IMR-90 (cell line): ENCODE results near the gene PTPN3. TPM values are rescaled to one million over a fixed set of nuclear protein-coding genes. Genes with fewer than 3 reads are reported as not detected.

Experiments used
- ATAC-seq: fragments of 200-7000 bp; cut with Tn5 transposase; 2 replicates; pipeline ENCODE4 v1.9.1; 2020; ENCODE audit warnings: low read depth, mild to moderate bottlenecking, moderate library complexity
- BruUV-seq: library from RNA; stranded (reverse); fragments of 400-500 nt; replicated peaks from 2 replicates; lab custom pipeline; 2021; lab: Mats Ljungman, UMichigan
- CTCF ChIA-PET: fragments of 300-600 bp; formaldehyde crosslinking; extraction: SDS; loops from one replicate; lab custom pipeline; 2021; ENCODE audit warnings: antibody characterized with exemption; lab: Yijun Ruan, JAX
- POLR2A ChIA-PET: fragments of 300-600 bp; sonication (Branson Sonifier 250); formaldehyde crosslinking; loops from one replicate; lab custom pipeline; 2022; ENCODE audit warnings: antibody characterized with exemption; ENCODE audit not compliant: unreplicated experiment; lab: Charles Lee
- DNase-seq: peaks from one replicate; pipeline ENCODE4 v3.0.0; 2013
- H2AFZ ChIP-seq: replicated peaks from 2 replicates; pipeline ENCODE3; 2013; ENCODE audit warnings: low read length, mild to moderate bottlenecking; ENCODE audit not compliant: poor library complexity
- H2AK5ac ChIP-seq: 2 replicates; pipeline ENCODE4 v1.6.1; 2013; ENCODE audit warnings: low read depth, low read length, inconsistent platforms
- H2AK9ac ChIP-seq: replicated peaks from 2 replicates; pipeline ENCODE3; 2013; ENCODE audit warnings: mild to moderate bottlenecking, low read depth, low read length, moderate library complexity; ENCODE audit not compliant: poor library complexity
- H2BK120ac ChIP-seq: 2 replicates; pipeline ENCODE4 v1.6.1; 2013; ENCODE audit warnings: low read depth, low read length, inconsistent platforms
- H2BK15ac ChIP-seq: 3 replicates; pipeline ENCODE4 v1.6.1; 2013; ENCODE audit warnings: low read depth, low read length, inconsistent platforms
- H2BK20ac ChIP-seq: 2 replicates; pipeline ENCODE4 v1.6.1; 2013; ENCODE audit warnings: low read depth, mild to moderate bottlenecking, inconsistent platforms, low read length, moderate library complexity
- H2BK5ac ChIP-seq: 2 replicates; pipeline ENCODE4 v1.6.1; 2013; ENCODE audit warnings: mild to moderate bottlenecking, low read depth, low read length, inconsistent platforms; ENCODE audit not compliant: poor library complexity, severe bottlenecking
- H3K14ac ChIP-seq: replicated peaks from 2 replicates; pipeline ENCODE4 v1.6.1; 2013; ENCODE audit warnings: low read depth, low read length, inconsistent platforms
- H3K18ac ChIP-seq: 2 replicates; pipeline ENCODE4 v1.6.1; 2013; ENCODE audit warnings: low read depth, low read length, control low read depth
- H3K23ac ChIP-seq: 2 replicates; pipeline ENCODE4 v1.6.1; 2013; ENCODE audit warnings: low read depth, low read length, inconsistent platforms
- H3K27ac ChIP-seq: 2 replicates; pipeline ENCODE4 v1.5.1; 2013; ENCODE audit warnings: mild to moderate bottlenecking, control low read depth, low read length; ENCODE audit not compliant: insufficient read depth
- H3K27me3 ChIP-seq: 2 replicates; pipeline ENCODE4 v1.6.1; 2013; ENCODE audit warnings: low read length; ENCODE audit not compliant: control insufficient read depth, insufficient read depth
- H3K36me3 ChIP-seq: 2 replicates; pipeline ENCODE4 v1.6.1; 2013; ENCODE audit warnings: low read length, mixed read lengths; ENCODE audit not compliant: control insufficient read depth, insufficient read depth
- H3K4ac ChIP-seq: 2 replicates; pipeline ENCODE4 v1.6.1; 2013; ENCODE audit warnings: low read depth, low read length, inconsistent platforms
- H3K4me1 ChIP-seq: 2 replicates; pipeline ENCODE4 v1.6.1; 2013; ENCODE audit warnings: low read length, mixed read lengths; ENCODE audit not compliant: control insufficient read depth, insufficient read depth
- H3K4me2 ChIP-seq: 2 replicates; pipeline ENCODE4 v1.6.1; 2013; ENCODE audit warnings: low read depth, mild to moderate bottlenecking, control low read depth, low read length, moderate library complexity
- H3K4me3 ChIP-seq: 2 replicates; pipeline ENCODE4 v1.5.1; 2013; ENCODE audit warnings: low read depth, mild to moderate bottlenecking, control low read depth, low read length, moderate library complexity; ENCODE audit not compliant: insufficient read depth
- H3K56ac ChIP-seq: 2 replicates; pipeline ENCODE4 v1.6.1; 2013; ENCODE audit warnings: low read length, inconsistent platforms; ENCODE audit not compliant: insufficient read depth; ENCODE audit errors: extremely low read depth
- H3K79me1 ChIP-seq, 2 experiments: 2 replicates each; pipeline ENCODE4 v1.6.1; 2013; ENCODE audit warnings: low read length in 2 of 2, inconsistent platforms in 1 of 2, low read depth in 1 of 2
- H3K9ac ChIP-seq: 2 replicates; pipeline ENCODE4 v1.6.1; 2013; ENCODE audit warnings: low read depth, low read length, control low read depth
- H3K9me1 ChIP-seq: 2 replicates; pipeline ENCODE4 v1.6.1; 2013; ENCODE audit warnings: low read length, inconsistent platforms; ENCODE audit not compliant: insufficient read depth
- H3K9me3 ChIP-seq: 2 replicates; pipeline ENCODE4 v1.6.1; 2013; ENCODE audit warnings: low read length; ENCODE audit not compliant: control insufficient read depth, insufficient read depth
- H4K20me1 ChIP-seq: 2 replicates; pipeline ENCODE4 v1.6.1; 2013; ENCODE audit warnings: low read length, inconsistent platforms; ENCODE audit not compliant: insufficient read depth
- H4K5ac ChIP-seq: 2 replicates; pipeline ENCODE4 v1.6.1; 2013; ENCODE audit warnings: mild to moderate bottlenecking, low read depth, low read length, control low read depth
- H4K8ac ChIP-seq, 2 experiments: 2 replicates each; pipeline ENCODE4 v1.6.1; 2013; ENCODE audit warnings: low read depth in 2 of 2, low read length in 2 of 2, control low read depth in 1 of 2, inconsistent platforms in 1 of 2
- H4K91ac ChIP-seq: 2 replicates; pipeline ENCODE4 v1.6.1; 2013; ENCODE audit warnings: low read depth, low read length, inconsistent platforms; ENCODE audit not compliant: insufficient read depth
- FOS ChIP-seq: fragments of 150-350 bp; IDR thresholded peaks from 2 replicates; pipeline ENCODE4 v1.6.1; 2016; ENCODE audit warnings: low read depth, low read length
- MXI1 ChIP-seq: IDR thresholded peaks from 2 replicates; pipeline ENCODE4 v1.6.1; 2012; ENCODE audit warnings: low read depth, mild to moderate bottlenecking, low read length, moderate library complexity, borderline replicate concordance
- RAD21 ChIP-seq: IDR thresholded peaks from 2 replicates; pipeline ENCODE4 v1.6.1; 2012; ENCODE audit warnings: low read length, improper control_type of control experiment
- RCOR1 ChIP-seq: IDR thresholded peaks from 2 replicates; pipeline ENCODE4 v1.6.1; 2012; ENCODE audit warnings: mild to moderate bottlenecking, low read length, improper control_type of control experiment; ENCODE audit not compliant: insufficient replicate concordance
- RFX5 ChIP-seq: IDR thresholded peaks from 2 replicates; pipeline ENCODE4 v1.8.0; 2012; ENCODE audit warnings: low read depth, mild to moderate bottlenecking, low read length, moderate library complexity
- SMC3 ChIP-seq: fragments of 150-350 bp; IDR thresholded peaks from 2 replicates; pipeline ENCODE4 v1.6.1; 2016; ENCODE audit warnings: low read depth, mild to moderate bottlenecking, antibody characterized with exemption, low read length, moderate library complexity
- WGBS, 2 experiments: methylation state at CpG; one replicate each; pipeline versions ENCODE4 v1.1.5 to v1.1.7; 2013; ENCODE audit warnings: missing lambda C conversion rate in 2 of 2; ENCODE audit not compliant: insufficient read length in 1 of 2; ENCODE audit errors: extremely low coverage in 2 of 2; 5-methylcytosine and 5-hydroxymethylcytosine counted together
- dilution Hi-C: fragments of 300-500 bp; cut with HindIII; formaldehyde crosslinking; loops from one replicate; pipeline ENCODE4 v1.14.3; 2018; ENCODE audit warnings: low sequenced_read_pairs; ENCODE audit not compliant: unreplicated experiment
- in situ Hi-C: fragments of 300-500 bp; cut with MboI; formaldehyde crosslinking; loops from 3 replicates; pipeline ENCODE4 v1.14.3; 2019; ENCODE audit warnings: low sequenced_read_pairs, inconsistent platforms, mixed read lengths
- intact Hi-C: fragments of 100-400 bp; cut with micrococcal nuclease; formaldehyde crosslinking; loops from 2 replicates; pipeline ENCODE4 v1.10.0; 2022
- polyA plus RNA-seq, 3 experiments: library from polyadenylated mRNA; depleted of rRNA; stranded (reverse); fragments of >200 nt; gene quantifications; 2 replicates each; pipeline ENCODE4 v1.2.3, GENCODE V29; 2012; ENCODE audit warnings: low replicate concordance in 1 of 3
- total RNA-seq: library from RNA; depleted of rRNA; stranded (reverse); fragments of >200 nt; gene quantifications from 2 replicates; pipeline ENCODE4 v1.2.3, GENCODE V29; 2012
- TF ChIP-seq, protein P1 (sequence below): fragments of 150-350 bp; IDR thresholded peaks from 2 replicates; pipeline ENCODE4 v1.6.1; 2017; ENCODE audit warnings: mild to moderate bottlenecking, antibody characterized with exemption, low read length, low read depth
- TF ChIP-seq, protein P2 (sequence below): conservative IDR thresholded peaks from 2 replicates; pipeline ENCODE4 v1.5.1; 2012; ENCODE audit warnings: mild to moderate bottlenecking, low read depth, low read length, improper control_type of control experiment

Gene PTPN3
- total and polyA plus RNA-seq, 2 of the 4 experiments (the other 2 are of a cell fraction), result 0.72 to 0.89 TPM

DNA sequence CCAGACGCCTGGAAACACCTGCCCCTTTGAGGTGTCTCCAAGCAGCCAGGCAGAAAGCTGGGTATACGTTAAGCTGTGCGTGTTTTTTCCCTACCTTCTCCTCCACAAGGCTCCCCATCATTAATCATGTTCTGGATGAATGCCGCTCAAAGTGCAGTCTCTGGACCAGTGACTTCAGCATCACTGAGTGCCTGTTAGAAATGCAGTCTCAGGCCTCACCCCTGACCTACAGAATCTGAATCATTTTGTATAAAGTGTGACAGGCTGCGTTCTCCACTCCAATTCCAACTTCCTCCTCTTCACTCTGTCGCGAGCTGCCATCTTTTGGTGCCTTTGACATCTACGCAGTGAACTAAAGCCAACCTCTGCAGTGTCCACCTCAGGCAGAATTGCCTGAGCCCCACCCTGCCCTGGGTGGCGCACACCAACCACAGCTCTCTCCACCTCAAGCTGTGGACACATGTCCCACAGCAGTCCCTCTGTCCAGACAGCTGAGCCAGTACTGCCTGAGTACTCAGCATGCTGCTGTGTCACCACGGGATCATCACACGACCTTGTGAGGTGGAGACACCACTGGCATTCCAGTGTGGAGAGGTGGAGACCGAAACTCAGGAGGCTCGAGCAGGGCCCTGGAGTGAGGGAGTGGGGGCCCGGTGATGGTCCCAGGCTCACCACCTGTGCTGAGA is 14.2 kb downstream of the PTPN3 start:
- H3K56ac ChIP-seq, result no peak overlapping the region

More for the DNA sequence above, 14.2 kb downstream of the PTPN3 start:
- H2BK5ac ChIP-seq, result no peak overlapping the region
- intact Hi-C loops (no loop called here), in situ Hi-C loops (no loop called here), dilution Hi-C loops (no loop called here)
- ATAC-seq (no peak), DNase-seq (no peak)
- no peaks in the 10 kb centered on the region for H4K20me1 ChIP-seq
- H2BK120ac ChIP-seq, result no peak overlapping the region
- H2AK5ac ChIP-seq, result no peak overlapping the region
- no peak overlapping the region for H2BK15ac ChIP-seq
- H3K9me1 ChIP-seq, result no peaks in the 10 kb centered on the region
- TF ChIP-seq RFX5, result no peak
- TF ChIP-seq, protein P1, sequence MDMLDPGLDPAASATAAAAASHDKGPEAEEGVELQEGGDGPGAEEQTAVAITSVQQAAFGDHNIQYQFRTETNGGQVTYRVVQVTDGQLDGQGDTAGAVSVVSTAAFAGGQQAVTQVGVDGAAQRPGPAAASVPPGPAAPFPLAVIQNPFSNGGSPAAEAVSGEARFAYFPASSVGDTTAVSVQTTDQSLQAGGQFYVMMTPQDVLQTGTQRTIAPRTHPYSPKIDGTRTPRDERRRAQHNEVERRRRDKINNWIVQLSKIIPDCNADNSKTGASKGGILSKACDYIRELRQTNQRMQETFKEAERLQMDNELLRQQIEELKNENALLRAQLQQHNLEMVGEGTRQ, result no peak
- TF ChIP-seq FOS, result no peak
- no peak for TF ChIP-seq MXI1
- TF ChIP-seq, protein P2, sequence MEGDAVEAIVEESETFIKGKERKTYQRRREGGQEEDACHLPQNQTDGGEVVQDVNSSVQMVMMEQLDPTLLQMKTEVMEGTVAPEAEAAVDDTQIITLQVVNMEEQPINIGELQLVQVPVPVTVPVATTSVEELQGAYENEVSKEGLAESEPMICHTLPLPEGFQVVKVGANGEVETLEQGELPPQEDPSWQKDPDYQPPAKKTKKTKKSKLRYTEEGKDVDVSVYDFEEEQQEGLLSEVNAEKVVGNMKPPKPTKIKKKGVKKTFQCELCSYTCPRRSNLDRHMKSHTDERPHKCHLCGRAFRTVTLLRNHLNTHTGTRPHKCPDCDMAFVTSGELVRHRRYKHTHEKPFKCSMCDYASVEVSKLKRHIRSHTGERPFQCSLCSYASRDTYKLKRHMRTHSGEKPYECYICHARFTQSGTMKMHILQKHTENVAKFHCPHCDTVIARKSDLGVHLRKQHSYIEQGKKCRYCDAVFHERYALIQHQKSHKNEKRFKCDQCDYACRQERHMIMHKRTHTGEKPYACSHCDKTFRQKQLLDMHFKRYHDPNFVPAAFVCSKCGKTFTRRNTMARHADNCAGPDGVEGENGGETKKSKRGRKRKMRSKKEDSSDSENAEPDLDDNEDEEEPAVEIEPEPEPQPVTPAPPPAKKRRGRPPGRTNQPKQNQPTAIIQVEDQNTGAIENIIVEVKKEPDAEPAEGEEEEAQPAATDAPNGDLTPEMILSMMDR, result no peak
- TF ChIP-seq SMC3, result no peak
- TF ChIP-seq RAD21, result no peak
- TF ChIP-seq RCOR1, result no peak
- no peak overlapping the region for H3K9ac ChIP-seq
- CTCF ChIA-PET, result interaction anchor here (1.8 kb wide), 1 partner anchor 14 kb away, joined by 3 read pairs; no protein-coding TSS in a partner anchor
- no peaks in the 10 kb centered on the region for H3K4me1 ChIP-seq
- POLR2A ChIA-PET, result no interaction called here
- H2AK9ac ChIP-seq, result no peak overlapping the region
- no peak overlapping the region for H4K5ac ChIP-seq
- no peaks in the 10 kb centered on the region for H3K36me3 ChIP-seq
- no peak overlapping the region for H3K4ac ChIP-seq
- H3K27ac ChIP-seq, result no peak overlapping the region
- H4K91ac ChIP-seq, result no peak overlapping the region
- no peaks in the 10 kb centered on the region; the same call in 1 of the 2 replicates for H3K27me3 ChIP-seq
- no peak overlapping the region for H2BK20ac ChIP-seq
- no peak overlapping the region for H2AFZ ChIP-seq
- no peak overlapping the region for H3K14ac ChIP-seq
- no peak overlapping the region for H3K4me2 ChIP-seq
- H4K8ac ChIP-seq, result no peak overlapping the region
- no TSS peak for BruUV-seq
- H3K23ac ChIP-seq, result no peak overlapping the region
- H3K4me3 ChIP-seq, result no peak overlapping the region
- no peaks in the 10 kb centered on the region for H3K9me3 ChIP-seq
- 76% methylated on average over 5 of the region's 14 CpGs; no CpG with 5 or more reads in 1 of the 2 experiments for WGBS, 2 experiments
- H3K18ac ChIP-seq, result no peak overlapping the region
- no peaks in the 10 kb centered on the region for H3K79me1 ChIP-seq
